K562 (cell line): Measurements from ENCODE around the gene CASP9. TPM values are rescaled to one million over a fixed set of nuclear protein-coding genes. Genes with fewer than 3 reads are reported as not detected.

ENCODE experiments used
- ETS2 ChIP-seq: IDR thresholded peaks from 2 replicates; pipeline ENCODE4 v1.6.1; 2016; ENCODE audit warnings: borderline replicate concordance, missing genetic modification characterization, mild to moderate bottlenecking, moderate library complexity, missing compliant biosample characterization; ENCODE audit not compliant: poor library complexity, severe bottlenecking
- FOS ChIP-seq: IDR thresholded peaks from 3 replicates; pipeline ENCODE4 v1.6.1; 2011; ENCODE audit not compliant: insufficient read length; ENCODE audit errors: extremely low read depth
- FOXJ2 ChIP-seq: fragments of 200-800 bp; sonication (Bioruptor generic); IDR thresholded peaks from 2 replicates; pipeline ENCODE4 v1.6.1; 2016; ENCODE audit warnings: missing genetic modification characterization, missing compliant biosample characterization
- NCOA4 ChIP-seq: fragments of 450-650 bp; IDR thresholded peaks from 2 replicates; pipeline ENCODE4 v1.6.1; 2018; ENCODE audit warnings: mild to moderate bottlenecking; ENCODE audit not compliant: partially characterized antibody
- NCOA6 ChIP-seq: fragments of 450-650 bp; IDR thresholded peaks from 2 replicates; pipeline ENCODE4 v1.6.1; 2017; ENCODE audit warnings: mild to moderate bottlenecking
- NFIC ChIP-seq: fragments of 450-650 bp; IDR thresholded peaks from 2 replicates; pipeline ENCODE4 v1.6.1; 2017; ENCODE audit warnings: mild to moderate bottlenecking, inconsistent platforms
- SMAD3 ChIP-seq: fragments of 450-650 bp; formaldehyde crosslinking; conservative IDR thresholded peaks from 2 replicates; pipeline ENCODE4 v1.4.0; 2020; ENCODE audit warnings: mild to moderate bottlenecking
- polyA plus RNA-seq, 8 experiments: library from polyadenylated mRNA; depleted of rRNA in 4 of 8; stranded (reverse) in 5 of 8; unstranded in 3 of 8; fragments of >200 nt; fragmentation: Nextera tagmentation in 2 of 8; fragmentation: Illumina TruSeq in 1 of 8; extraction: Ambion mirVana in 2 of 8; extraction: Trizol in 1 of 8; gene quantifications; 2 replicates each; pipeline versions ENCODE4 v1.2.1 to v1.2.3, GENCODE V29; 2011 to 2014; ENCODE audit warnings: inconsistent platforms in 1 of 8, missing spikeins in 1 of 8
- total RNA-seq, 7 experiments: library from RNA; depleted of rRNA in 6 of 7; stranded (reverse); fragments of >200 nt in 6 of 7; fragmentation: Illumina TruSeq in 2 of 7; extraction: Trizol in 2 of 7; gene quantifications; 2 replicates each; pipeline versions ENCODE4 v1.2.1 to v1.2.3, GENCODE V29; 2011 to 2021; ENCODE audit warnings: low replicate concordance in 1 of 7
- TF ChIP-seq, protein P1 (sequence below): fragments of 250-450 bp; sonication (Bioruptor Pico); IDR thresholded peaks from 2 replicates; pipeline ENCODE4 v1.5.0; 2020; ENCODE audit warnings: mild to moderate bottlenecking
- TF ChIP-seq, protein P2 (sequence below), 2 experiments: fragments of 450-650 bp; IDR thresholded peaks; 2 replicates each; pipeline ENCODE4 v1.6.1; 2018; ENCODE audit warnings: mild to moderate bottlenecking in 2 of 2, low read depth in 1 of 2; ENCODE audit not compliant: partially characterized antibody in 2 of 2
- TF ChIP-seq, protein P3 (sequence below): fragments of 450-650 bp; formaldehyde crosslinking; IDR thresholded peaks from 2 replicates; pipeline ENCODE4 v1.4.0; 2020; ENCODE audit warnings: mild to moderate bottlenecking
- TF ChIP-seq, protein P4 (sequence below): fragments of 250-450 bp; sonication (Bioruptor Pico); IDR thresholded peaks from 2 replicates; pipeline ENCODE4 v1.4.0; 2020; ENCODE audit warnings: borderline replicate concordance
- TF ChIP-seq, protein P5 (sequence below), 2 experiments: fragments of 150-350 bp in 1 of 2; IDR thresholded peaks; 2 replicates each; pipeline ENCODE4 v1.6.1; 2012 to 2016; ENCODE audit warnings: low read depth in 2 of 2, low read length in 2 of 2, mild to moderate bottlenecking in 1 of 2, moderate library complexity in 1 of 2

The CASP9 gene
- total and polyA plus RNA-seq, 9 of the 15 experiments (the other 6 are each of a cell fraction or from before 2014, with no cell fraction given): 10.8 to 54.1 (median 30.7) TPM

DNA sequence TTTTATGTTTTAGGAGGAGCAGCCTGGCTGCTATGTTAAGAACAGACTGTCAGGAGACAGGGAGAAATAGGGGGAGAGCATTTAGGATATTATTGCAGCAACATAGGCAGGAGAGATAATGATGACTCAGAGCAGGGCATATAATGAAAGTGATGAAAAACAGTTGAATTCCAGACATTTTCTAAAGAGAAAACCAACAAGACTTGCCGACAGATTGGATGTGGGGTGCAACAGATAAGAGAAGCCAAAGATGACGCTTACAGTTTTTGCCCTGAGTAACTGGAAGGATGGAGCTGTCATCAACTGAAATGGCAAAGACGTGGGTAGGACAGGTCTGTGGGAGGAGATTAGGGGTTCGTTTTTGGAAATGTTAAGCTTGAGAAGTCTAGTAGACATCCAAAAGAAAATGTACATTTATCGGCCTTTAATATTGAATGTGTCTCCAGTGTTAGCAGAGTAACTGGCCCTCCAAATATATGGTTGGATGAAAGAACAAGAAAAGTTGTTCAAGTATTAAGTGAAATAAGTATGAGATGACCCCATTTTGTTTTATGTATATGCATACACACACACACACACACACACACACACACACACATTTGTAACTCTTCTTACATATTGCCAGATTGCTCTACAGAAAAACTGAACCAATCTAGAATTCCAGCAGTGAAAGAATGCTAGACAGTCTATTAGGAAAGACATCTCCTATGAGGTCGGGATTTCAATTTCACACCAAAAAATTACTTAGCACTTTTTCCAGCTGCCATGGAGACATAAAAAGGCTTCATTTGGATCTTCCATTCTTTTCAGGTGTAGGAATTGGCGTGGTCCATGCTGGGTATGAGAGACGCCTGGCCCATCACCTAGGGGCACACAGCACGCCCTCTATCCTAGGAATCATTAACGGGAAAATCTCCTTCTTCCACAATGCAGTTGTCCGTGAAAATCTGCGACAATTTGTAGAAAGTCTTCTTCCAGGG is 19.9 kb upstream of the CASP9 start (continued):
- TF ChIP-seq, protein P1, sequence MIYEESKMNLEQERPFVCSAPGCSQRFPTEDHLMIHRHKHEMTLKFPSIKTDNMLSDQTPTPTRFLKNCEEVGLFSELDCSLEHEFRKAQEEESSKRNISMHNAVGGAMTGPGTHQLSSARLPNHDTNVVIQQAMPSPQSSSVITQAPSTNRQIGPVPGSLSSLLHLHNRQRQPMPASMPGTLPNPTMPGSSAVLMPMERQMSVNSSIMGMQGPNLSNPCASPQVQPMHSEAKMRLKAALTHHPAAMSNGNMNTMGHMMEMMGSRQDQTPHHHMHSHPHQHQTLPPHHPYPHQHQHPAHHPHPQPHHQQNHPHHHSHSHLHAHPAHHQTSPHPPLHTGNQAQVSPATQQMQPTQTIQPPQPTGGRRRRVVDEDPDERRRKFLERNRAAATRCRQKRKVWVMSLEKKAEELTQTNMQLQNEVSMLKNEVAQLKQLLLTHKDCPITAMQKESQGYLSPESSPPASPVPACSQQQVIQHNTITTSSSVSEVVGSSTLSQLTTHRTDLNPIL: no peak
- TF ChIP-seq ETS2 (tag) (no peak), NFIC (peak; percentile 92), NCOA4 (peak; percentile 36), FOXJ2 (tag) (no peak), SMAD3 (peak; percentile 58; the same call in 1 of the 2 replicates), NCOA6 (peak; percentile 61; the same call in 1 of the 2 replicates), FOS (peak; percentile 72)
- TF ChIP-seq, protein P2, sequence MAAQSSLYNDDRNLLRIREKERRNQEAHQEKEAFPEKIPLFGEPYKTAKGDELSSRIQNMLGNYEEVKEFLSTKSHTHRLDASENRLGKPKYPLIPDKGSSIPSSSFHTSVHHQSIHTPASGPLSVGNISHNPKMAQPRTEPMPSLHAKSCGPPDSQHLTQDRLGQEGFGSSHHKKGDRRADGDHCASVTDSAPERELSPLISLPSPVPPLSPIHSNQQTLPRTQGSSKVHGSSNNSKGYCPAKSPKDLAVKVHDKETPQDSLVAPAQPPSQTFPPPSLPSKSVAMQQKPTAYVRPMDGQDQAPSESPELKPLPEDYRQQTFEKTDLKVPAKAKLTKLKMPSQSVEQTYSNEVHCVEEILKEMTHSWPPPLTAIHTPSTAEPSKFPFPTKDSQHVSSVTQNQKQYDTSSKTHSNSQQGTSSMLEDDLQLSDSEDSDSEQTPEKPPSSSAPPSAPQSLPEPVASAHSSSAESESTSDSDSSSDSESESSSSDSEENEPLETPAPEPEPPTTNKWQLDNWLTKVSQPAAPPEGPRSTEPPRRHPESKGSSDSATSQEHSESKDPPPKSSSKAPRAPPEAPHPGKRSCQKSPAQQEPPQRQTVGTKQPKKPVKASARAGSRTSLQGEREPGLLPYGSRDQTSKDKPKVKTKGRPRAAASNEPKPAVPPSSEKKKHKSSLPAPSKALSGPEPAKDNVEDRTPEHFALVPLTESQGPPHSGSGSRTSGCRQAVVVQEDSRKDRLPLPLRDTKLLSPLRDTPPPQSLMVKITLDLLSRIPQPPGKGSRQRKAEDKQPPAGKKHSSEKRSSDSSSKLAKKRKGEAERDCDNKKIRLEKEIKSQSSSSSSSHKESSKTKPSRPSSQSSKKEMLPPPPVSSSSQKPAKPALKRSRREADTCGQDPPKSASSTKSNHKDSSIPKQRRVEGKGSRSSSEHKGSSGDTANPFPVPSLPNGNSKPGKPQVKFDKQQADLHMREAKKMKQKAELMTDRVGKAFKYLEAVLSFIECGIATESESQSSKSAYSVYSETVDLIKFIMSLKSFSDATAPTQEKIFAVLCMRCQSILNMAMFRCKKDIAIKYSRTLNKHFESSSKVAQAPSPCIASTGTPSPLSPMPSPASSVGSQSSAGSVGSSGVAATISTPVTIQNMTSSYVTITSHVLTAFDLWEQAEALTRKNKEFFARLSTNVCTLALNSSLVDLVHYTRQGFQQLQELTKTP (IDR thresholded peaks at IDR 0.05; ENCODE audit: low read depth in 1 of 2, partially characterized antibody in 2 of 2): peak in 1 of 2 experiments; percentile 94
- TF ChIP-seq, protein P3, sequence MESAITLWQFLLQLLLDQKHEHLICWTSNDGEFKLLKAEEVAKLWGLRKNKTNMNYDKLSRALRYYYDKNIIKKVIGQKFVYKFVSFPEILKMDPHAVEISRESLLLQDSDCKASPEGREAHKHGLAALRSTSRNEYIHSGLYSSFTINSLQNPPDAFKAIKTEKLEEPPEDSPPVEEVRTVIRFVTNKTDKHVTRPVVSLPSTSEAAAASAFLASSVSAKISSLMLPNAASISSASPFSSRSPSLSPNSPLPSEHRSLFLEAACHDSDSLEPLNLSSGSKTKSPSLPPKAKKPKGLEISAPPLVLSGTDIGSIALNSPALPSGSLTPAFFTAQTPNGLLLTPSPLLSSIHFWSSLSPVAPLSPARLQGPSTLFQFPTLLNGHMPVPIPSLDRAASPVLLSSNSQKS (CRISPR knock-in tag): no peak
- TF ChIP-seq, protein P4, sequence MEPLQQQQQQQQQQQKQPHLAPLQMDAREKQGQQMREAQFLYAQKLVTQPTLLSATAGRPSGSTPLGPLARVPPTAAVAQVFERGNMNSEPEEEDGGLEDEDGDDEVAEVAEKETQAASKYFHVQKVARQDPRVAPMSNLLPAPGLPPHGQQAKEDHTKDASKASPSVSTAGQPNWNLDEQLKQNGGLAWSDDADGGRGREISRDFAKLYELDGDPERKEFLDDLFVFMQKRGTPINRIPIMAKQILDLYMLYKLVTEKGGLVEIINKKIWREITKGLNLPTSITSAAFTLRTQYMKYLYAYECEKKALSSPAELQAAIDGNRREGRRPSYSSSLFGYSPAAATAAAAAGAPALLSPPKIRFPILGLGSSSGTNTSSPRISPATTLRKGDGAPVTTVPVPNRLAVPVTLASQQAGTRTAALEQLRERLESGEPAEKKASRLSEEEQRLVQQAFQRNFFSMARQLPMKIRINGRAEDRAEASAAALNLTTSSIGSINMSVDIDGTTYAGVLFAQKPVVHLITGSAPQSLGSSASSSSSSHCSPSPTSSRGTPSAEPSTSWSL (CRISPR knock-in tag): no peak
- TF ChIP-seq, protein P5, sequence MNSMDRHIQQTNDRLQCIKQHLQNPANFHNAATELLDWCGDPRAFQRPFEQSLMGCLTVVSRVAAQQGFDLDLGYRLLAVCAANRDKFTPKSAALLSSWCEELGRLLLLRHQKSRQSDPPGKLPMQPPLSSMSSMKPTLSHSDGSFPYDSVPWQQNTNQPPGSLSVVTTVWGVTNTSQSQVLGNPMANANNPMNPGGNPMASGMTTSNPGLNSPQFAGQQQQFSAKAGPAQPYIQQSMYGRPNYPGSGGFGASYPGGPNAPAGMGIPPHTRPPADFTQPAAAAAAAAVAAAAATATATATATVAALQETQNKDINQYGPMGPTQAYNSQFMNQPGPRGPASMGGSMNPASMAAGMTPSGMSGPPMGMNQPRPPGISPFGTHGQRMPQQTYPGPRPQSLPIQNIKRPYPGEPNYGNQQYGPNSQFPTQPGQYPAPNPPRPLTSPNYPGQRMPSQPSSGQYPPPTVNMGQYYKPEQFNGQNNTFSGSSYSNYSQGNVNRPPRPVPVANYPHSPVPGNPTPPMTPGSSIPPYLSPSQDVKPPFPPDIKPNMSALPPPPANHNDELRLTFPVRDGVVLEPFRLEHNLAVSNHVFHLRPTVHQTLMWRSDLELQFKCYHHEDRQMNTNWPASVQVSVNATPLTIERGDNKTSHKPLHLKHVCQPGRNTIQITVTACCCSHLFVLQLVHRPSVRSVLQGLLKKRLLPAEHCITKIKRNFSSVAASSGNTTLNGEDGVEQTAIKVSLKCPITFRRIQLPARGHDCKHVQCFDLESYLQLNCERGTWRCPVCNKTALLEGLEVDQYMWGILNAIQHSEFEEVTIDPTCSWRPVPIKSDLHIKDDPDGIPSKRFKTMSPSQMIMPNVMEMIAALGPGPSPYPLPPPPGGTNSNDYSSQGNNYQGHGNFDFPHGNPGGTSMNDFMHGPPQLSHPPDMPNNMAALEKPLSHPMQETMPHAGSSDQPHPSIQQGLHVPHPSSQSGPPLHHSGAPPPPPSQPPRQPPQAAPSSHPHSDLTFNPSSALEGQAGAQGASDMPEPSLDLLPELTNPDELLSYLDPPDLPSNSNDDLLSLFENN (IDR thresholded peaks at IDR 0.05; ENCODE audit: low read depth in 2 of 2, low read length in 2 of 2): peak in 1 of 2 experiments; percentile 91; a peak in 2 of 4 replicates
